NCI-H345 treated with DMSO at 0.1 percent for 48 hours (cell line): ENCODE data around the gene NXN.
A peak's percentile ranks its signal among the peaks of the same experiment; 100 is the strongest.
"Not testable (repeated sequence)": the region's sequence is repeated elsewhere in the genome, so short reads cannot be mapped to it uniquely, and the experiment has no call there.

Experiments used
- DNase-seq: peaks from one replicate; lab custom pipeline; 2025; ENCODE audit not compliant: unreplicated experiment; lab: John Stamatoyannopoulos, UW

Gene NXN

GRCh38 chr17:980406-981291 is 1.1 kb upstream of the NXN start:
- peak; percentile 75 for DNase-seq

- DNase-seq: no peak
Observed at GRCh38 chr17:979212-979538, 401 bp downstream of the NXN start.

GRCh38 chr17:978103-979093 is 1.2 kb downstream of the NXN start:
- DNase-seq: no peak

- no peak for DNase-seq
Observed at GRCh38 chr17:977166-977565, 2.4 kb downstream of the NXN start.

GRCh38 chr17:976312-976711 is 3.3 kb downstream of the NXN start:
- DNase-seq: no peak

GRCh38 chr17:975371-975915 is 4.1 kb downstream of the NXN start:
- no peak for DNase-seq

GRCh38 chr17:974778-975177 is 4.8 kb downstream of the NXN start:
- not testable (repeated sequence) for DNase-seq

GRCh38 chr17:973053-973452 is 6.5 kb downstream of the NXN start:
- no peak for DNase-seq

- DNase-seq: not testable (repeated sequence)
Observed at GRCh38 chr17:971861-972260, 7.7 kb downstream of the NXN start.

- no peak for DNase-seq
Observed at GRCh38 chr17:970364-970763, 9.2 kb downstream of the NXN start.

GRCh38 chr17:969811-970355 is 9.7 kb downstream of the NXN start:
- DNase-seq: no peak

GRCh38 chr17:968812-969730 is 10.5 kb downstream of the NXN start:
- DNase-seq: no peak

- no peak for DNase-seq
Observed at GRCh38 chr17:967122-967521, 12.5 kb downstream of the NXN start.

- no peak for DNase-seq
Observed at GRCh38 chr17:965311-965989, 14.1 kb downstream of the NXN start.

- DNase-seq: no peak
Observed at GRCh38 chr17:964876-965275, 14.7 kb downstream of the NXN start.

GRCh38 chr17:962670-963069 is 16.9 kb downstream of the NXN start:
- DNase-seq: no peak

- no peak for DNase-seq
Observed at GRCh38 chr17:962166-962565, 17.4 kb downstream of the NXN start.

GRCh38 chr17:958712-959451 is 20.7 kb downstream of the NXN start:
- DNase-seq: no peak

GRCh38 chr17:957856-958421 is 21.6 kb downstream of the NXN start:
- DNase-seq: no peak
